ENCODE results near the gene SRBD1.

The SRBD1 gene

DNA sequence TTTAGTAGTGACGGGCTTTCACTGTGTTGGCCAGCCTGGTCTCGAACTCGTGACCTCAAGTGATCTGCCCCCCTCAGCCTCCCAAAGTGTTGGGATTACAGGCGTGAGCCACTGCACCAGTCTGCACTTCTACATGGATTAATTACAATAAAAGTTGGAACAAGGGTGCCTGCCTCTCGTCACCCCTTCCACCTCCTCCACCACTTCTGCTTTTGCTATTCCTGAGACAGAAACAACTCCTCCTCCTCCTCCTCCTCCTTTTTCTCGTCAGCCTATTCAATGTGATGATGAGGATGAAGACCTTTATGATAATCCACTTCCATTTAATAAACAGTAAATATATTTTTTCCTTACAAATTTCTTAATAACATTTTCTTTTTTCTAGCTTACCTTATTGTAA lies 35.2 kb downstream of the SRBD1 start:
- H3K4me1 ChIP-seq, result peaks cover 0 to 21% (median 7%) of the 10 kb centered on the region in 10 experiments; a peak in 9 of 20 replicates
- H3K36me3 ChIP-seq, result peaks cover 30 to 65% (median 39%) of the 10 kb centered on the region in 11 experiments; a peak in 20 of 22 replicates
- no peak overlapping the region for H3K27ac ChIP-seq
- H3K4me3 ChIP-seq, result no peak overlapping the region
- H3K27me3 ChIP-seq, result no peaks in the 10 kb centered on the region
- TF ChIP-seq Cebpa-rat (IDR thresholded peaks at IDR 0.05), result no peak
- no peaks in the 10 kb centered on the region for H4K20me1 ChIP-seq
- peak overlapping the region in 5 of 11 experiments; percentile 2 to 31 (median 23); a peak in 2 of 22 replicates for H3K4me2 ChIP-seq
- no peak overlapping the region for H3K9ac ChIP-seq
- H3K9me3 ChIP-seq (replicated peaks in 1 of 11), result peaks cover 8 to 19% (median 13%) of the 10 kb centered on the region in 11 experiments; a peak in 19 of 22 replicates

DNA sequence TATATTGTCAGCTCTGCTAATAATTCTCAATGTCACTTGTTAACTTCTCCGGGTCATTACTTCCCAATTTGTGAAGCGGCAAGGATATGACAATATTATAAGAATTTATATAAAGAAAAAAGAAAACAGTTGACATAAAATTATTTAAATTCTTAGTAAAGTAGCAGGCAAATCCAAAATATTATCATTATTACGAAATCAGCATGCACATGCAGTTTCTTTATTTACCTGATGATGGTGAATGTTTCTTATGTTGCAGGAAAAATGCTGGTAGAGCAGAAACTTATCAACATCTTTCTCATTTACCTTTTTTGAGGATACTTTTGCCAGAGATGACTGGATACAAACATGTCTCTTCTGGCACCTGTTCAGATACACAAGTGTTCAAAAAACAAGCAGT lies 38.1 kb downstream of the SRBD1 start:
- Histone ChIP-seq H3K9ac (no peak overlapping the region), H4K20me1 (no peaks in the 10 kb centered on the region), H3K4me1 (peaks cover 12 to 29% (median 16%) of the 10 kb centered on the region in 10 experiments), H3K27me3 (no peaks in the 10 kb centered on the region), H3K4me2 (no peak overlapping the region), H3K36me3 (peaks cover 35 to 67% (median 48%) of the 10 kb centered on the region in 11 experiments; a peak in 20 of 22 replicates), H3K27ac (no peak overlapping the region), H3K9me3 (replicated peaks in 1 of 11) (peaks cover 8 to 32% (median 14%) of the 10 kb centered on the region in 11 experiments; a peak in 19 of 22 replicates), H3K4me3 (no peak overlapping the region)
- 0 out of 22 replicates have a peak, but pooled peaks of 1 of the 11 experiments have one; percentile 44 for TF ChIP-seq Cebpa-rat (IDR thresholded peaks at IDR 0.05)

GRCh38 chr2:45571940-45572339 lies 39.1 kb downstream of the SRBD1 start:
- Histone ChIP-seq H3K9ac (no peak overlapping the region), H3K4me3 (no peak overlapping the region), H3K9me3 (replicated peaks in 1 of 11) (peaks cover 8 to 34% (median 14%) of the 10 kb centered on the region in 11 experiments; a peak in 19 of 22 replicates), H3K4me1 (peaks cover 17 to 33% (median 24%) of the 10 kb centered on the region in 10 experiments), H3K4me2 (no peak overlapping the region), H3K36me3 (peaks cover 34 to 64% (median 47%) of the 10 kb centered on the region in 11 experiments; a peak in 20 of 22 replicates), H3K27ac (no peak overlapping the region), H3K27me3 (no peaks in the 10 kb centered on the region), H4K20me1 (no peaks in the 10 kb centered on the region)
- no peak for TF ChIP-seq Cebpa-rat (IDR thresholded peaks at IDR 0.05)

DNA sequence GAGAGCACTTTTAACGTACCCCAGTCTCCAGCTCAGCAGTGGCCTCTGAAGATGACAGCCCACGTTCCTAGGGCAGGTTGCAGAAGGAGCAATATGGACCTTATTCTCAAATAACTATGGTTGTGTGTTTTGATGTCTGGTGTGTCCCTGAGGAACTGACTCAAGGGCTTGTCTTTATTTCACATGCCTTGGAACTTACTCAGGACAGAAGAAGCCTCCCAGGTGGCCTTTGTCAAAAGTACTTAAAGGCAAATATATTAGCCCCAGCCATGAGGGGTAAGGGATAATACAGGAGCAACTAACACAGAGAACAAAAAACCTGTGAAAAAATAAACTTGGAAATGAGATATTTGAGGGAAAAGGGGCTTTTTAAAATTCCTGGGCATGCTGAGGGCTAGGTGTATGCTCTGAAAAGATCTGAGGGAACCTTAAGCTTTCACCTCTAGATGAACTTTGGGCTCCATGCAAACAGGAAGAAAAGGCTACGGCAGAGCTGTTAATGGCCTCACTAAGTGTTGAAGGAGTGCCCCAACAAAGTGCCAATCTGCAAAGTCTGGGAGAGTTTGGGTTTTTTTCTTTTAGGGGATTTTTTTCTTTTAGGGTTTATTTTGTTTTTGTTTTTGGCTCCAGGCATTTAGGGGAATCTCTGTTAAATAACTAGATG lies 40.3 kb downstream of the SRBD1 start:
- Histone ChIP-seq H3K27me3 (no peaks in the 10 kb centered on the region), H3K9me3 (replicated peaks in 1 of 11) (peaks cover 9 to 41% (median 14%) of the 10 kb centered on the region in 11 experiments; a peak in 19 of 22 replicates), H3K27ac (peak overlapping the region in 4 of 11 experiments; percentile 8 to 92 (median 28); a peak in 5 of 22 replicates), H3K9ac (no peak overlapping the region), H3K4me2 (no peak overlapping the region), H3K4me3 (no peak overlapping the region), H4K20me1 (no peaks in the 10 kb centered on the region), H3K36me3 (peaks cover 34 to 68% (median 46%) of the 10 kb centered on the region in 11 experiments; a peak in 20 of 22 replicates), H3K4me1 (peaks cover 17 to 35% (median 25%) of the 10 kb centered on the region in 10 experiments)
- TF ChIP-seq Cebpa-rat (IDR thresholded peaks at IDR 0.05), result no peak

GRCh38 chr2:45568935-45569334 lies 42.1 kb downstream of the SRBD1 start:
- Histone ChIP-seq H3K4me1 (peaks cover 17 to 30% (median 22%) of the 10 kb centered on the region in 10 experiments), H3K27ac (peak overlapping the region; percentile 56 to 92 (median 84); a peak in 19 of 22 replicates), H3K4me2 (peak overlapping the region in 10 of 11 experiments; percentile 6 to 92 (median 68); a peak in 16 of 22 replicates), H3K36me3 (peaks cover 24 to 57% (median 43%) of the 10 kb centered on the region in 11 experiments; a peak in 20 of 22 replicates), H3K27me3 (no peaks in the 10 kb centered on the region), H3K4me3 (no peak overlapping the region), H4K20me1 (no peaks in the 10 kb centered on the region), H3K9ac (no peak overlapping the region; a peak in 3 of 22 replicates), H3K9me3 (replicated peaks in 1 of 11) (peaks cover 9 to 43% (median 21%) of the 10 kb centered on the region in 11 experiments; a peak in 19 of 22 replicates)
- TF ChIP-seq Cebpa-rat (IDR thresholded peaks at IDR 0.05), result no peak

DNA sequence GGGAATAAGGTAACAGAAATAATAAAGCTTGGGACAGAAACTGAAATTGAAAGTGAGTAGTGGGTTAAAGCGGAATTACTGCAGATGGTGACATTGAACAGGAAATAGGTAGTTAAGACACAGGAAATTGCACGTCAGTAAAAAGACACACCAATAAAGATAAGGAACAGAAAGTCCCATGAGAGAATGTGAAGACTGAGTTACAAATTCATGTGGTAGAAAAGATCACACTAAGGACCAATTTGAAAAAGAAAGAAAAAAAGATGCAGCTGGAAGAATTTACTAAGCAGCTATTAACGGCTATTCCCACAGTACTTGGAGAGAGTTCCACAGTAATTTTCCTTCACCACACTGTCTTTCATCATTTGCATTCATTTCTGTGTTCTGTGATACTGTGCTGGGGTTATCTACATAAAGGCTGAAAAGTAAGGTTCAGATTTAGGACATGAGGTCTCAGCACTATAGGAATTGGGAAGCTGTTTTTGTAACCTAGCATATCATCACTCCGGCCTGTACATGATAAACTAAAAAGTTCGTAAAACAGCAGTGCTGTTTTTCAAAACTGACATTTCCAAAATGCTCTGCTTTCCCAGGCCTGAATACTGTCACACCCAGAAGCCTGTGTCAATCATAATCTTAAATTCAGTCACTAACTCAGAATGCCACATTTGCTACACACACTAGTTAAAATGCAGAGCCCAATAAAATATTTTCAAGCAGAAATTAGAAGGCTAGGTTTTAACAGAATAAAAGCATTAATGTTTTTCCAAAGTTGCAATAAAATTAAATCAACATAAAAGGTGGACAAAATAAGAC lies 42.9 kb downstream of the SRBD1 start:
- Histone ChIP-seq H3K4me3 (peak overlapping the region; percentile 17 to 53 (median 37); a peak in 18 of 20 replicates), H3K4me2 (peak overlapping the region; percentile 65 to 95 (median 77)), H3K36me3 (peaks cover 18 to 49% (median 37%) of the 10 kb centered on the region in 11 experiments; a peak in 20 of 22 replicates), H3K9ac (peak overlapping the region; percentile 43 to 78 (median 66); a peak in 21 of 22 replicates), H3K27me3 (no peaks in the 10 kb centered on the region), H3K27ac (peak overlapping the region; percentile 56 to 92 (median 84); a peak in 21 of 22 replicates), H3K4me1 (peaks cover 17 to 35% (median 22%) of the 10 kb centered on the region in 10 experiments), H4K20me1 (no peaks in the 10 kb centered on the region), H3K9me3 (replicated peaks in 1 of 11) (peaks cover 9 to 43% (median 21%) of the 10 kb centered on the region in 11 experiments; a peak in 19 of 22 replicates)
- TF ChIP-seq Cebpa-rat (IDR thresholded peaks at IDR 0.05), result peak in 4 of 11 experiments; percentile 38 to 89 (median 76); a peak in 8 of 22 replicates

GRCh38 chr2:45567288-45567963 lies 43.6 kb downstream of the SRBD1 start:
- peaks cover 11 to 43% (median 32%) of the 10 kb centered on the region in 11 experiments; a peak in 21 of 22 replicates for H3K36me3 ChIP-seq
- peaks cover 17 to 35% (median 22%) of the 10 kb centered on the region in 10 experiments for H3K4me1 ChIP-seq
- H3K9me3 ChIP-seq (replicated peaks in 1 of 11), result peaks cover 9 to 39% (median 21%) of the 10 kb centered on the region in 11 experiments; a peak in 19 of 22 replicates
- peak overlapping the region; percentile 21 to 53 (median 38); a peak in 17 of 20 replicates for H3K4me3 ChIP-seq
- H3K9ac ChIP-seq, result peak overlapping the region; percentile 43 to 77 (median 64); a peak in 19 of 22 replicates
- H4K20me1 ChIP-seq, result no peaks in the 10 kb centered on the region
- no peak for TF ChIP-seq Cebpa-rat (IDR thresholded peaks at IDR 0.05)
- H3K27ac ChIP-seq, result peak overlapping the region; percentile 56 to 92 (median 84); a peak in 21 of 22 replicates
- H3K27me3 ChIP-seq, result no peaks in the 10 kb centered on the region
- H3K4me2 ChIP-seq, result peak overlapping the region; percentile 65 to 95 (median 77)

- Histone ChIP-seq H3K27ac (peak overlapping the region in 3 of 11 experiments; percentile 19 to 35 (median 29); a peak in 2 of 22 replicates), H3K9ac (no peak overlapping the region), H3K4me1 (peaks cover 0 to 23% (median 2%) of the 10 kb centered on the region in 10 experiments; a peak in 8 of 20 replicates), H4K20me1 (no peaks in the 10 kb centered on the region), H3K4me2 (peak overlapping the region in 3 of 11 experiments; percentile 27 to 72 (median 59); a peak in 5 of 22 replicates), H3K9me3 (replicated peaks in 1 of 11) (peaks cover 0 to 11% (median 0%) of the 10 kb centered on the region in 11 experiments; a peak in 4 of 22 replicates), H3K36me3 (peaks cover 3 to 18% (median 12%) of the 10 kb centered on the region in 11 experiments; a peak in 15 of 22 replicates), H3K4me3 (no peak overlapping the region), H3K27me3 (no peaks in the 10 kb centered on the region)
- no peak for TF ChIP-seq Cebpa-rat (IDR thresholded peaks at IDR 0.05)
These were observed 51.6 kb downstream of the SRBD1 start for GRCh38 chr2:45559436-45559835.
